Measurements from ENCODE around the gene GTF2F1. TPM values are rescaled to one million over a fixed set of nuclear protein-coding genes. Genes with fewer than 3 reads are reported as not detected.
A peak's percentile ranks its signal among the peaks of the same experiment; 100 is the strongest.
"Not testable (repeated sequence)": the region's sequence is repeated elsewhere in the genome, so short reads cannot be mapped to it uniquely, and the experiment has no call there.

Gene GTF2F1, protein sequence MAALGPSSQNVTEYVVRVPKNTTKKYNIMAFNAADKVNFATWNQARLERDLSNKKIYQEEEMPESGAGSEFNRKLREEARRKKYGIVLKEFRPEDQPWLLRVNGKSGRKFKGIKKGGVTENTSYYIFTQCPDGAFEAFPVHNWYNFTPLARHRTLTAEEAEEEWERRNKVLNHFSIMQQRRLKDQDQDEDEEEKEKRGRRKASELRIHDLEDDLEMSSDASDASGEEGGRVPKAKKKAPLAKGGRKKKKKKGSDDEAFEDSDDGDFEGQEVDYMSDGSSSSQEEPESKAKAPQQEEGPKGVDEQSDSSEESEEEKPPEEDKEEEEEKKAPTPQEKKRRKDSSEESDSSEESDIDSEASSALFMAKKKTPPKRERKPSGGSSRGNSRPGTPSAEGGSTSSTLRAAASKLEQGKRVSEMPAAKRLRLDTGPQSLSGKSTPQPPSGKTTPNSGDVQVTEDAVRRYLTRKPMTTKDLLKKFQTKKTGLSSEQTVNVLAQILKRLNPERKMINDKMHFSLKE
- 10 to 100 TPM; 75.5 to 79.8 TPM for total RNA-seq

DNA sequence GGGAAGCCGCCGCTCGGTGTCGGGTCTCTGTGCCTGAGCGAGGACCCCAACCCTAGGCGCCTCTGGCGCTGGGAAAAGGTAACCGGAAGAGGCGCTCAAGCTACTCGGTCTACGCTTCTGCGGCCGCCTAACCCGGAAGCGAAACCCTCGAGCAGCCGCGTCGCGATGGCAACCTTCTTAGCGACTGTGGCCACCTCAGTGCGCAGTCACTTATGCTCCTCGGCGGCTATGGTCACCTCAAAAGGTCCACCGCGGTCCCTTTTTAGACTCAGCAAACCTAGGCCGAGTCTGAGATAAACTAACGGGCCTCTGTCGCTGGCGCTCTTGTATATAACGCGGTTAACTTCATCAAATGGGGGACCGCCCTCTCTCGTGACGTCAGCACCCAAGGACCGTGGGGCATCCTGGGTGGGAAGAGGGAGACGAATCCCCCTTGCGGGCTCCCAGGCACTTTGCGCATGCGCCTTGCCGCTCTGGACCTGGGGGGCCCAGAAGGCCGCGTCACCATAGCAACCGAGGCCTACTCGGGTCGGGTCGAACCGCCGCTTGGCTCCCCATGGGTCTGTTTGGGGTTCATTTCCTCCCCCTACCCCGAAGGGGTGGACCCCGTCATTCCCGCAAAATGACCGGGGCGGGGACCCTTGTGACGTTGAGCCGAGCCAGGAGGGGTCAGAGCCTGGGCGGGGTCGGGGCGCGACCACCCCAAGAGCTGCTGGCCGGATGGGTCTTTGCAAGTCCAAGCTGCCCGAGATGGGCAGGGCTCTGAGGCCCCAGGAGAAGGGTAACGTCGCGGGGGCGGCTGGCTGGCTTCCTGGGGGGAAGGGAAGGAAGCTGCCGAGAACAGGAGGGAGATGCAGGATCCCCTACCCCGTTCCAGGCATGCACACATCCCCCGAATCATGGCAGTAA is at the start of gene GTF2F1:
GTF2F1 (minus strand) TSS at position 91 of the 909 bp plus-strand sequence. CDS start 169 bp downstream, outside the sequence.
- ChIA-PET CTCF (interaction anchor here (0.5 to 0.8 kb wide), 2 partner anchors 371 to 1912 kb away, joined by 3 to 4 read pairs; no protein-coding TSS in a partner anchor), POLR2A (interaction anchor here (0.7 to 2.2 kb wide), 10 partner anchors 10 to 343 kb away, joined by 3 to 15 read pairs (median 4); partner anchors contain the start of genes ALKBH7, CLPP, DENND1C and KHSRP)
- peak; percentile 91 for DNase-seq
- H3K27ac Mint-ChIP-seq, result peak within 1 kb of the TSS; percentile 93
- H3K9me3 Mint-ChIP-seq, result no peaks in the 10 kb centered on the region
- H3K4me3 Mint-ChIP-seq, result peak within 1 kb of the TSS; percentile 94
- peaks cover 26% of the 10 kb centered on the region for H3K4me1 Mint-ChIP-seq
- H3K36me3 Mint-ChIP-seq (ENCODE audit: low read depth), result peaks cover 24% of the 10 kb centered on the region
- H3K27me3 Mint-ChIP-seq, result no peaks in the 10 kb centered on the region

GRCh38 chr19:6442087-6442688 is 49.2 kb upstream of the GTF2F1 start:
- CTCF ChIA-PET, result no interaction called here
- no peaks in the 10 kb centered on the region for H3K27me3 Mint-ChIP-seq
- H3K36me3 Mint-ChIP-seq (ENCODE audit: low read depth), result no peaks in the 10 kb centered on the region
- no peak overlapping the region for H3K27ac Mint-ChIP-seq
- H3K4me3 Mint-ChIP-seq, result no peak overlapping the region
- no peak for DNase-seq
- H3K4me1 Mint-ChIP-seq, result no peaks in the 10 kb centered on the region
- POLR2A ChIA-PET, result no interaction called here
- H3K9me3 Mint-ChIP-seq, result no peaks in the 10 kb centered on the region

GRCh38 chr19:6440905-6441304 is 47.9 kb upstream of the GTF2F1 start:
- Mint-ChIP-seq H3K27me3 (no peaks in the 10 kb centered on the region), H3K36me3 (ENCODE audit: low read depth) (no peaks in the 10 kb centered on the region), H3K4me1 (peaks cover 2% of the 10 kb centered on the region), H3K27ac (no peak overlapping the region), H3K4me3 (no peak overlapping the region), H3K9me3 (no peaks in the 10 kb centered on the region)
- ChIA-PET POLR2A (no interaction called here), CTCF (no interaction called here)
- DNase-seq, result no peak

GRCh38 chr19:6439743-6440142 is 46.8 kb upstream of the GTF2F1 start:
- ChIA-PET CTCF (no interaction called here), POLR2A (no interaction called here)
- DNase-seq, result no peak
- H3K4me1 Mint-ChIP-seq, result peaks cover 2% of the 10 kb centered on the region
- H3K27me3 Mint-ChIP-seq, result no peaks in the 10 kb centered on the region
- H3K9me3 Mint-ChIP-seq, result no peaks in the 10 kb centered on the region
- no peak overlapping the region for H3K4me3 Mint-ChIP-seq
- H3K27ac Mint-ChIP-seq, result no peak overlapping the region
- no peaks in the 10 kb centered on the region for H3K36me3 Mint-ChIP-seq (ENCODE audit: low read depth)

GRCh38 chr19:6433663-6434062 is 40.7 kb upstream of the GTF2F1 start, which contains the start of gene SLC25A41:
Gene SLC25A41, minus strand, starts transcription at chr19:6433763. Its CDS starts 70 bp downstream, at chr19:6433693.
- peaks cover 5% of the 10 kb centered on the region for H3K4me1 Mint-ChIP-seq
- H3K4me3 Mint-ChIP-seq, result no peak within 1 kb of the TSS
- no peak within 1 kb of the TSS for H3K27ac Mint-ChIP-seq
- no peaks in the 10 kb centered on the region for H3K27me3 Mint-ChIP-seq
- ChIA-PET POLR2A (interaction anchor here (4.1 kb wide), 1 partner anchor 9 kb away, joined by 16 read pairs; the partner anchor contains the start of gene KHSRP), CTCF (no interaction called here)
- no peaks in the 10 kb centered on the region for H3K9me3 Mint-ChIP-seq
- no peaks in the 10 kb centered on the region for H3K36me3 Mint-ChIP-seq (ENCODE audit: low read depth)
- DNase-seq, result no peak

DNA sequence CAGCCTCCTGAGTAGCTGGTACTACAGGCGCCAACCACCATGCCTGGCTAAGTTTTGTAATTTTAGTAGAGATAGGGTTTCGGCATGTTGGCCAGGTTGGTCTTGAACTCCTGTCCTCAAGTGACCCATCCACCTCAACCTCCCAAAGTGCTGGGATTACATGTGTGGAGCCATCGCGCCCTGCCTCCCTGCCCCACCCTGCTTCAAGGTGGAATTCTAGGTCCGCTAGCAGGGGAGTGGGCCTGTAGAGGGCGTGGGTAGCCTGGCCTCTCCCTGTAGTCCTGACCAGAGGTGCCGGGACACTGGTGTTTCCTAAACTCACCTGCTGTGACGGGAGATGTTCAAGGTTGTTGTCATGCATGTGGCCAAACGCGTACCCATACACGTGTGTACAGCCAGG is 40.2 kb upstream of the GTF2F1 start:
- H3K4me3 Mint-ChIP-seq, result no peak overlapping the region
- DNase-seq, result no peak
- no peaks in the 10 kb centered on the region for H3K9me3 Mint-ChIP-seq
- ChIA-PET POLR2A (no interaction called here), CTCF (no interaction called here)
- H3K27me3 Mint-ChIP-seq, result no peaks in the 10 kb centered on the region
- peaks cover 5% of the 10 kb centered on the region for H3K4me1 Mint-ChIP-seq
- no peaks in the 10 kb centered on the region for H3K36me3 Mint-ChIP-seq (ENCODE audit: low read depth)
- no peak overlapping the region for H3K27ac Mint-ChIP-seq

GRCh38 chr19:6431891-6432290 is 38.9 kb upstream of the GTF2F1 start:
- ChIA-PET POLR2A (no interaction called here), CTCF (no interaction called here)
- DNase-seq, result no peak
- no peaks in the 10 kb centered on the region for H3K36me3 Mint-ChIP-seq (ENCODE audit: low read depth)
- H3K4me1 Mint-ChIP-seq, result peaks cover 7% of the 10 kb centered on the region
- no peak overlapping the region for H3K4me3 Mint-ChIP-seq
- no peak overlapping the region for H3K27ac Mint-ChIP-seq
- no peaks in the 10 kb centered on the region for H3K9me3 Mint-ChIP-seq
- H3K27me3 Mint-ChIP-seq, result no peaks in the 10 kb centered on the region

DNA sequence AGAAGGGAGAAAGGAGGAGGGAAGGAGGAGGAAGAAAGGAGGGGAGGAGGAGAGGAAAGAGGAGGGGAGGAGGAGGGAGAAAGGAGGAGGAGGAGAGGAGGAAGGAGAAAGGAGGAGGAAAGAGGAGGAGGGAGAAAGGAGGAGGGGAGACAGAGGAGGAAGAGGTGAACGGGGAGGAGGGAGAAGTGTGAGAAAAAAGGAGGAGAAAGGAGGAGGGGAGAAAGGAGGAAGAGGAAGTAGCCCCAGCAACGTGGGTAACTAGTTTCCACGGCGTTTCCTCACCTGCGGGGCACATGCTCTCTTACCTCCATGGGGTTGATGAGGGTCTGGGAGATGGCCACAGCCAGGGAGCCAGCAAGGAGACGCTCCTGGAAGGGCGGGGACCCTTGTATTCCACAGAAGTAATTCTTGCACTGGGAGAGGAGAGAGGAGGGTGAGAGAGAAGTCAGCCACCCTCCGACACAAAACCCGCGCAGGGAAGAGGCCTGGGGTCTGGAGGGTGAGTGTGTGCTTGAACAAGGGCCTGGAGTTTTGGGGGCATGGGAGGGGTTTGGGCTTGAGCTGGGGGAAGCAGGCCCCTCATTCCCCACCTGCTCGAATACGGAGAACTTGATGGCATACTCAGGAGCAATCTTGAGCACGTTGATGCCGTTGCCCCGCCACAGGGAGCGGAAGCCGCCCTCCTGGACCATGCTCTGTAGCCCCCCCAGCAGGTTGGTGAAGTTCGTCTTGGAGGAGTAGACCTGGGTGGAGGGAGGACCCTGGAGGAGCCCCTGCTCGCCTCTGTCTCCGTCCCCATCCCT is 36.7 kb upstream of the GTF2F1 start:
- ChIA-PET POLR2A (no interaction called here), CTCF (interaction anchor here (0.6 kb wide), 1 partner anchor 324 kb away, joined by 3 read pairs; no protein-coding TSS in a partner anchor)
- H3K9me3 Mint-ChIP-seq, result no peaks in the 10 kb centered on the region
- no peak overlapping the region for H3K27ac Mint-ChIP-seq
- no peak for DNase-seq
- H3K4me1 Mint-ChIP-seq, result peaks cover 19% of the 10 kb centered on the region
- H3K36me3 Mint-ChIP-seq (ENCODE audit: low read depth), result no peaks in the 10 kb centered on the region
- peak overlapping the region; percentile 4 for H3K4me3 Mint-ChIP-seq
- no peaks in the 10 kb centered on the region for H3K27me3 Mint-ChIP-seq

DNA sequence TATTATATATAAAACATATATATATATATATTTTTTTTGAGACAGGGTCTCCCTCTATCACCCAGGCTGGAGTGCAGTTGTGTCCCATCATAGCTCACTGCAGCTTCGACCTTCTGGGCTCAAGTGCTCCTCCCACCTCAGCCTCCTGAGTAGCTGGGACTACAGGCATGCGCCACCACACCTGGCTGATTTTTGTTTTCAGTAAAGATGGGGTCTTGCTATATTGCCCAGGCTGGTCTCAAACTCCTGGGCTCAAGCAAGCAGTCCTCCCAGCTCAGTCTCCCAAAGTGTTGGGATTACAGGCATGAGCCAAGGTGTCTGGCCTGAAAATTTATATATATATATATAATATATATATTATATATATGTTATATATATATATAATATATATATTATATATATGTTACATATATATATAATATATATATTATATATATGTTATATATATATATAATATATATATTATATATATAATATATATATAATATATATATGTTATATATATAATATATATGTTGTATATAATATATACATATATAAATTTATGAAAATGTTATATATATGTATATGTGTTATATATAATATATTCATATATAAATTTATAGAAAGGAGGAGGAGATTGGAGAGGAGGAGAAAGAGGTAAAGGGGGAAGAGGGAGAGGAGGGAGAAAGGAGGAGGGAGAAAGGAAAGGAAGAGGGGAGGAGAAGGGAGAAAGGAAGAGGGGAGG is 35.9 kb upstream of the GTF2F1 start:
- H3K9me3 Mint-ChIP-seq; H3K4me3 Mint-ChIP-seq; H3K36me3 Mint-ChIP-seq (ENCODE audit: low read depth); CTCF ChIA-PET; DNase-seq; H3K27ac Mint-ChIP-seq; H3K27me3 Mint-ChIP-seq: not testable (repeated sequence)
- peaks cover 19% of the 10 kb centered on the region for H3K4me1 Mint-ChIP-seq
- POLR2A ChIA-PET, result interaction anchor here (1.4 kb wide), 1 partner anchor 35 kb away, joined by 4 read pairs; no protein-coding TSS in a partner anchor

GRCh38 chr19:6427131-6427530 is 34.2 kb upstream of the GTF2F1 start:
- POLR2A ChIA-PET, result interaction anchor here (0.9 to 1.8 kb wide), 3 partner anchors 32 to 54 kb away, joined by 4 to 5 read pairs (median 4); partner anchors contain the start of genes DENND1C and SLC25A23
- H3K4me3 Mint-ChIP-seq, result no peak overlapping the region
- peaks cover 33% of the 10 kb centered on the region for H3K4me1 Mint-ChIP-seq
- CTCF ChIA-PET, result no interaction called here
- no peaks in the 10 kb centered on the region for H3K27me3 Mint-ChIP-seq
- H3K9me3 Mint-ChIP-seq, result no peaks in the 10 kb centered on the region
- no peak for DNase-seq
- no peak overlapping the region for H3K27ac Mint-ChIP-seq
- peaks cover 13% of the 10 kb centered on the region for H3K36me3 Mint-ChIP-seq (ENCODE audit: low read depth)

DNA sequence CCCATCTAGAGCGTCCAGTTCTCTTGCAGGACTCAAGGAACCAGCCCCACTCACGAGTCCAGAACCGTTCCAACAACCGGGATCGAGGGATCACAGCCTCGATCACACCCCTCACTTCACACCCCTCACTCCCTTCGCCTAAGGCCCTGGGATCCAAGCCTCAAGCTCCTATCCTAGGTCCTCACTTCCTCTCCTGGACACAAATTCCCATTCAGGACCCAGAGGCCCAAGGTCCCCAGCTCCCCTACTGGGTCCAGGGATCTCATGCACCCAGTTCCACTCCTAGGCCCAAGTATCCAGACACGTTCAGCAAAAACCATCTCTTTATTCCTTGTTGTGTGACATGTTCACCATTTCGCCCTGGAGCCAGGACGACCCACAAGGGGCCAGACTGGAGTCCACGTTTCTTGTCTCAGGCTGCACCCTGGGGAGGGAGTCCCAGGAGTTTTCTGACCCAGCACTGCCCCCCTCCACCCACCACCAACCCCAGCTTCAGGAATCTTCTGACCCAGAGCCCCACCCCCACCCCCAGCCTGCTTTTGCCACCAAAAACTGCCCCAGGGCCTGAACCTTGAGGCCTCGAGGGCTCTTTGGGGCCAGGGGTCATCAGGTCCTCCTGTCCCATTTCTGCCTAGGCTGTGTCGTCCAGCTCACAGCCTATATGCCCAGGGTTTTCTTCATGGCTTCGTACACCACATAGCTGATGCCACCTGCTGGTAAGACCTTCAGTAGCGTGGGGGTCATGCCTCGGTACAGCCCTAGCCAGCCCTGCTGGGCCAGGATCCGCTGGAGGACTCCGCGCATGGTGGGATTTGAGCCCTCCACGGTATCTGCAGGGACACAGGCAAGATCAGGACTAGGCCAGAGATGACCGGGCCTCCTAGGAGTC is 33.0 kb upstream of the GTF2F1 start:
- DNase-seq, result no peak
- Mint-ChIP-seq H3K36me3 (ENCODE audit: low read depth) (peaks cover 22% of the 10 kb centered on the region), H3K4me3 (peak overlapping the region; percentile 71), H3K27me3 (no peaks in the 10 kb centered on the region), H3K4me1 (peaks cover 37% of the 10 kb centered on the region), H3K27ac (peak overlapping the region; percentile 80), H3K9me3 (no peaks in the 10 kb centered on the region)
- CTCF ChIA-PET, result interaction anchor here (0.6 to 1.8 kb wide), 4 partner anchors 15 to 439 kb away, joined by 3 to 6 read pairs (median 4); partner anchors contain the start of gene ALKBH7
- POLR2A ChIA-PET, result interaction anchor here (0.6 to 2.4 kb wide), 9 partner anchors 10 to 643 kb away, joined by 3 to 18 read pairs (median 6); partner anchors contain the start of genes ALKBH7, CLPP, DENND1C and SLC25A41
